ENCODE data around the gene OMA1.
A peak's percentile ranks its signal among the peaks of the same experiment; 100 is the strongest.
"Not testable (repeated sequence)": the region's sequence is repeated elsewhere in the genome, so short reads cannot be mapped to it uniquely, and the experiment has no call there.

Gene OMA1

DNA sequence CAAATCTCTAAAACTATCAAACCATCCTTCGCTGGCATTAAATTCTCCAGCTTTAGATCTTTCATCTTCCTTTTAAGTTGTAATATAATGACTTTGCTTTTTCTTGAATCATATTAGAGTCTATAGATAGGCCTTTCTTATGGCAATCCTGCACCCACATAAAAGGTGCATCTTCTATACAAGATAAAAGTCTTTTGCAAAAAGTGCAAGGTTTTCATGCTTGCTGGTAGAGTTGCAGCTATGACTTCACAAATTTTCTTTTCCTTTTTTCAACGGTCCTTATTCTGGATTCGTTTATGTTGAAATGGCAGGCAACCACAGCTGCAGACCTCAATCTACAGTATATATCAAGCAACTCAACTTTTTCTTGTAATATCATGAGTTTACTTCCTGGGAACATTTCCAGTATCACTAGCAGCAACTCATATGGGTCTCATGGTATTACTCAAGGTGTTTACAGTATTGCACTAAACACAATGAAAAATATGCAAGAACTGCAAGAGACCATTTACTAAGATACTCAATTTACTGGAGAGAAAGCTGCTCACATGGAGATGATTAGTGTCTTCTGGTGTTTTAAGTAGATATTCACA lies 22.1 kb downstream of the OMA1 start:
- no peak for DNase-seq

DNA sequence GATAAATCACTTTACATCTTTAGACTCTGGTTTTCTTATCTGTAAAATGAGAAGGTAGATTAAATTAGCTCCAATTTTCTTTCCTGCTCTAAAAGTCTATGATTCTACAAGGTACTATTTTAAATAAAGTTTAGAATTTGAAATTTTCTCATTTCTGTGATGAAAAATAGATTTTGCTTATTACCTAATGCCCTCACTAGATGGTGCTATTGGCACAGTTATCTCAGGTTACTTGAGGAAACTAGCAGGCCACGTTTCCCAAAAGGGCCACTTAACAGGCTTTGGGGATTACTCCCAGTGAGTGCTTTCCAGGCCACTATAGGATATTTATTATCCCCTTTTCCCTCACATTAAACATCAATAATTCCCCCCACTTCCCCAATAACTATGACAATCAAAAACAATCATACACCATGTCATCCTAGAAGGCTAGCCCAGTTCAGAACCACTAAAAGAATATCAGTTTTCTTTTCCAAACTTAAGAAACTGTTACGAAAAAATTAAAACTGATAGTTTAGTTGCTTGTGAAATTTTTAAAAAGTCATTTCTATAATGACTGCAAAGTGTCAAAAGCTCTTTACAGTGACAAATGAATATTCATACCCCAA lies 30.6 kb downstream of the OMA1 start:
- DNase-seq = peak; percentile 83

DNA sequence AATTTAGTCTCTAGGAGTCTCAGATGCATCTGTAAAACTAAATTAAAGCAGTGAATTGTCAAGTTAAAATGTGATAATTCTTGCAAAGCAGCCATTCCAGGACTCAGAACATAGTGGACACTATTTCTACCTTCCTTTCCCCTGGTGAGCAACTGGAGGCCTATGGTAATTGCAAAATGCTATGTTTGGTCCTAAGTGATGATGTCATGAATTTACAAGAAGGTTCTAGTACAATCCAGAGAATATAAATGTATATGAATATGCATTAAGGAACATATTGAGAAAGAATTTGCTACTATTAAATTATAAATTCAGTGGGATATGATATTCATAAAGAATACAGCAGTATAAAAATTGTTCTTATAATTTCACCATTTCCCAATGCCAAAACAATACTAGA lies 32.6 kb downstream of the OMA1 start:
- DNase-seq = no peak

DNA sequence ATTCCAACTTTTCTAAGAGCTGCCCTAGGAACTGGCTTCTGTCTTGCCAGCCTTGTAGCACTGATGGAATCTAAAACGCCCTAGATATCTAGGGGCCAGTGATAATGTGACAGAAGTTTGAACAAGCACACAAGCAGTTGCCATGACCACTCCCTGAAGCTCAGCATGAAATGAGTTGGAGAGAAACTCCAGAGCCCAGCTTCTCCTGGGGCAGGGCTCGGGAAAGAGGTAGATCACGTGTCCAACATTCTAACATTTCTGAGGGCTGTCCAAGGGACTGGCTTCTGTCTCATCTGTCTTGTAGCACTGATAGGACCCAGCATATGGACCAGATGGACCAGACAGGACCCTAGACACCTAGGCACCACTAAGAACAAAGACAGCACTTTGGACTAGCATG lies 37.9 kb downstream of the OMA1 start:
- no peak for DNase-seq

DNA sequence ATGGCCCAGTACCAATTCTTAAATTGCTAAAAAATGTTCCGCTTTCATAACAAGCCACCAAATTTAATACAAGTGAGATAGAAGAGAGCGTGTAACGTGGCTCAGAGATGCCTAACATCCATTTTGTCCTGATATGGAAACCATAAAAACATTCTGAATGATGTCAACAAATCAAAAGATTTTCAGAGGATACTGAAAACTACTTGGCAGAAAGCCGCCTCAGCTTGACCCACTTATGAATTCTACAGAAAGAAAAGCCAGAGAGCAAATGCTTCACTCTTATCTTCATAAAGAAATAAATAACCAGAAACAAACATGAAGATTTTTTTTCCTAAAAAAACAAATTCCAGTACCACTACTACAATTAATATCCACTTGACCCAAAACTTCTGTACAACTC lies 41.2 kb downstream of the OMA1 start:
- no peak for DNase-seq

DNA sequence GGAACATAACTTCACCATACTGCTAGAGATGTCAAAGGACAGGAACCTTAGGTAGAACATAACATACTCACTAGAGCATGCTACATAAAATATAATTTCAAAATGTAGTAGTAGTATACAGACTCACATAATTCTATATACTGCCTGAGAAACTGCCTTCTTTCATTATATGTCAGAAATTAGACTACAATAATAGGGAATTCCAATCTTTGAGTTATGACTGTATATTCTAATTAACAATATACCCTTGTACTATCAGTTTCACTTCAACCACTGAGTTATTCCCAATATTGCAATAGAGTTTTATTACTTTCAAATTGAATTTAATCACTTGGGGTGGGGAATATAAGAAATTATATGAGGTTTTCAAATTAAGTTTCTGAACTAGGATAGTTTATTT lies 44.0 kb downstream of the OMA1 start:
- no peak for DNase-seq

DNA sequence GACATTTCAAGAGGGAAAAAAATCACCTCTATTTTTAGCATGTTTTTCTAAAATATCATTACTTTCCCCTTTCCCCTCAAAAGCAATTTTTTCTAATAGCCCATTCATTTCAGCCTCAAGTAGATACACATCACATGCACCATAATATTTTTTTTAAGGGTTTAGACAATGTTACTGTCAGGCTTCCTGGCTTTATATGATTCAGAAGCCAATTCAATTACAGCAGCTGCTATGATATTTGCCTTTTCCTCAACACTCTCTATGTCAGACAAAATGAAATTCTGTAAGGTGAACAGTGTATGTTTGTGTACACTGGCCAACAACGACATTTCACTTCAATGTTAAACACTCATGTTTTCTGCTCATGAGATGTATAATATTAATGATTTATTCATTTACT lies 46.5 kb downstream of the OMA1 start:
- DNase-seq = no peak

DNA sequence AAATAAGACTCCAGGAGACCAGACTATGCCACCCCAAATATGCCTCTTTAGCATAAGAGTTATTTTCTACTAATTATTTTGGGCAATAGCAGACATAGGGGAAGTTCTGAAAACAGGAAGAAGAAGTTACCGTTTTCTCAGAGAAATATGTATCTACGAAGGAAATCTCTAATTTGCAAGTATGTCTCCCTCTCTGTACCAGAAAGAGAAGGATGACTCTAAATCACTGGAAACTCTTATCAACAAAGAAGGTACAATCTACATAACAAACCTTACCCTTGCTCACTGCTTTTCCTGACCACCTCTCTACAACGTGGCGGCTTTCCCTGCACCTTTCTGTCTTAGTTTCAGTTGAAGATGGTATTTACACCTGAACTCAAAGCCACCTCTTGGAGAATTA lies 49.0 kb downstream of the OMA1 start:
- no peak for DNase-seq

DNA sequence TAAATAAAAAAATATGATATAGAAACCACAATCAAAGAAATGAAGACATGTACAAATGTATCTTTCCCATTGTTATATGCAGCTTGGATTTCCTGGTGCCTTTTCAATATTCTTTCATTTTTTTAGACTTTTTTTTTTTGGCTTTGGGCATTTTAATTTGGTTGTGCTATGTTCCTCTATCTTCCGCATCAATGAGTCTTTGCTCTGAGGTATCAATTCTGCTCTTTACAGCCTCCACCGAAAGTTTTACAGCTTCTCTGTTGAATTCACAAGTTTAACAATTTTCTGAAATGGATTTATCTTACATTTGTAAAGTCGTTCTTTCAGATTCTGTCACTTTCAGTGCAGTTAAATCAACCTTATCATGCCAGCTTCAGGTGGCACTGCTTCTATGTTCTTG lies 50.5 kb downstream of the OMA1 start:
- DNase-seq = no peak

DNA sequence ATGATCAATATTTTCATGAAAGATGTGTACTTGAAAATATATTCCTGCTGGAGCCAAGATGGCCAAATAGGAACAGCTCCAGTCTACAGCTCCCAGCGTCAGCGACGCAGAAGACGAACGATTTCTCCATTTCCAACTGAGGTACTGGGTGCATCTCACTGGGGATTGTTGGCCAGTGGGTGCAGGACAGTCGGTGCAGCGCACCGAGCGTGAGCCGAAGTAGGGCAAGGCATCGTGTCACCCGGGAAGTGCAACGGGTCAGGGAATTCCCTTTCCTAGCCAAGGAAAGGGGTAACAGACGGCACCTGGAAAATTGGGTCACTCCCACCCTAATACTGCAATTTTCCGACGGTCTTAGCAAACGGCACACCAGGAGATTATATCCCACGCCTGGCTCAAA lies 57.6 kb downstream of the OMA1 start:
- not testable (repeated sequence) for DNase-seq

DNA sequence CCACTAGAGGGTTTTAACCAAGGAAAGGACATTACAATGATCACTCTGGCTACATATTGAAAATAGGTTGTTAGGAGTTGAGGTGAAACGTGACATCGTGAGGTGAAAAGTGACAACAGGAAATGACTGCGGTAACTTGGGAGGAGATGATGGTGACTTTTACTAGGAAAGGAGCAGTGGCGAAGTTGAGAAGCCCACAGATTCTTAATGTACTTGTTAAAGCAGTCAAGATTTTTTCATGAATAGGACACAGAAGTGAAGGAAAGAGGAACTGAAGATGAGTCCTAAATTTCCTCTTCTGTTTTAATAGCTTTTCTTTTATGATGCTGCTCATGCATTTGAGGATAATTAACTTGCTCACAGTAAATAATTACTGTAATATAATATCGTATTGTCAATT lies 59.5 kb downstream of the OMA1 start:
- DNase-seq = no peak

DNA sequence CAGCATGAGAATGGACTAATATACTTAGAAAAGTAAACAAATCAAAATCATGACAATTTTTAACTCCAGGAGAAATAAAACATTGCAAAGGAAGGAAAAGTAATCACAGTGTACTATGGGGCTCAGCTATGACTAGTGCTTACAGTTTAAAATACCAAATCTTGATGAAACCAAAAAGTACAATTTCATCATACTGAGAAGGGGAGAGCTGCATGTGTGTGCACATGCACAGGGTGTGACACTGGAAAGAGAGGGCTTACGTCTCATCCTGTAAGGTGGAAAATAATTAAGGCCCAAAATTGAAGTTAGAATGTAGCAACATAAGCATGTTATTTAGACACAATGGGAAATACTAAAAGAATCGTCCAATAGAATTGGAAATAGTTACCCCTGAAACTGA lies 64.6 kb downstream of the OMA1 start:
- no peak for DNase-seq

DNA sequence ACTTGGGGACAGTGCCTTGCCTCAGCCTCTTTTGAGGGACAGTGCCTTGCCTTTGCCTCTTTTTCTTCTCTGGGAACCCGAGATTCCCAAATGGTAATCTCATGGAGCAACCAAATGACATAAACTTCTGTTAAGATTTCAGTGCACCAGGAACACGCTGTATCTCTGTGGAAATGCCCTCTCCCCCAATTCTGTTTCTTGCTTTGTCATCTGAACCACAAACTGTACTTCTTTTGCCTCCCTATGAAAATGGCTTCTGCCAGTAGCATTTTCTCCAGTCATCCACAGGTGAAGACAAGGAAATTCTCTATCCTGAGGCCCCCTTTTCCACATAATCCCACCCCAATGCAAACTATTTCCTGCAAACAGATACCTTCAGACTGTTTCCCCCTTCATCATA lies 66.3 kb downstream of the OMA1 start:
- no peak for DNase-seq

DNA sequence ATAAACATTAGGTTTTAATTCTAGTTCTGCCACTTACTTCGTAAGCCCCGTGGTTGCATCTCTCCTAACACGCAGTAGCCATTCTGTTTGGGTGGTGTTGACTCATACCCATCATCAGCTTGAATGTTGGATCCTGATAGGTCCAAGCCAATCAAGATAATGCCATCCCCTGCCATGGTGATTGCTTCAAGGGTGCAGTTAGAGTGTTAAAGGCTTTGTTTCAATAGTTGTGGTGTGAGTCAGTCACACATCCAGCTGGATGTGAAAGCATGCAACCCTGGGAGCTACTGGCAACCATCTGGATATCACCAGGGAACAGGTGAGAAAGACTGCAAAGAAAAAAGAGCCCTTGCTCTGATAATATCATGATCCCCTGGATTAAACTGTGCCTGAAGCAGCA lies 69.1 kb downstream of the OMA1 start:
- no peak for DNase-seq

DNA sequence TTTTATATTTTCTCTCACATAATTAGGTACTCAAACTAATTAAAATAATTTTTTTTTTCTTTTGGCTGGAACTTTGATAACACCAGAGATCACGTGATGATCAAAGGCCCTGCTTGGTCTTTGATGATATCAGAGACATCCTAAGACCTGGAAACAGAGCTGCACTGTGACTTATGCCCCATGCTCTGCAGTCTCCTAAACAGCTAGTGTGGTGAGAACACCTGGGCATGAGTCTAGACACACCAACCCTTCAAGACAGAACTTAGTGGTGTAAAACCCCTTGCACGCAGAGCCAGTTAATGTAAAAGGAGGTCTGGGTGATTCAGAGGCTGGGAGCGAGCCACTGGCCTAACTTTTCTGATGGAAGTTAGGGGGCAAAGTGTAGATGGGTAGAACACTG lies 70.3 kb downstream of the OMA1 start:
- no peak for DNase-seq

DNA sequence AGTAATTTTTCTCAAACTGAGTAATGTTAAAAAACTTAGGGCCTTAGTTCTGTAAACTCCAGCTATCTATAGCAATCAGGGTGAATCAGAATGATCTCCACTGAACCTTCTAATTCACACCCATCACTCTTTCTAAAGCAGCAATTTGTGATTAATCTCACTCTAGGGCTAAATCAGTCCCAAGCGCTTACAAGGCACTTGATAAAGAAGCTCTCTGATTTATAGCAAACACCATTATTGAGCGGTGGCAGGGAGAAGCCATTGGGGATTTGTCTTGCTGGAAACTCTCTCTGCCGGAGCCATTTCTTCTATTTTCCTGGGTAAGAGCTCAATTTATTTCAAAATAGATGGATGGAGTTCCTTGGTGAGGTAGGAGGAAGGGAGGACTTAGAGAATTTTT lies 77.0 kb downstream of the OMA1 start:
- no peak for DNase-seq

DNA sequence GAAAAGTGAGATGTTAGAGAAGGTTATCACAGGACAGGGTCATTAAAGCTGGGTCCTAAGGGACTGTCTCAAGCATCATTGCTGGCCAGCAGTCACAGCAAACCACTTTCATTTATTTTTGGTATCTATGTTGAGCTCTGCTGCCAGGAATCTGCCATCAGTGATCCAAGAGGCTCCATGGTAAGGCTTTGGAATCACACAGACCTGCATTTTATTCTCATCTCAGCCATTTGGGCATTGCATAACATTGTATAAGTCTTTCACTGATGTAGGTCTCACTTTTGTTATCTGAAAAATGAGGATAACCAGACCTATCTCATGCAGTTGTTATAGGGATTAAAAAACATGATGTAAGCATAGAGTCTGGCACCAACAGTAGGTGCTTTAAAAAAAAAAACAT lies 77.5 kb downstream of the OMA1 start:
- no peak for DNase-seq

DNA sequence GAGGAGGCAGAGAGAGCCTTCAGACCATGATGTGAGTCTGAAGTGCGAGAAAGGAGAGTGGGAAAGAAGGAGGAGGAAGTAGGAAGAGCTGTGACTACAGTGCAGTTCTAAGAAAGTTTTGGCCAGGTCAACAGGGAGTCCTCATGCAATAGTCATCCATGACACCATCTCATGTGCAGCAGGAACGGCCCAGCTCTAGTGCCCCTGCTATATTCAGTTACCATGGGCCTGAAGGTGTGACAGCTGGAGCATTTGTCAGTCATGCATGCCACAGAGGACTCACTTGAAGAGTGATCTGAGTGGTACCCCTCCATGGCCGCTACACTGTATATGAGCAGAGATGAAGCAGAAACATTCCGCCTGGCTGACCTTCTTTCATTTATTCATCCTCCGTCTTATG lies 77.9 kb downstream of the OMA1 start:
- no peak for DNase-seq

DNA sequence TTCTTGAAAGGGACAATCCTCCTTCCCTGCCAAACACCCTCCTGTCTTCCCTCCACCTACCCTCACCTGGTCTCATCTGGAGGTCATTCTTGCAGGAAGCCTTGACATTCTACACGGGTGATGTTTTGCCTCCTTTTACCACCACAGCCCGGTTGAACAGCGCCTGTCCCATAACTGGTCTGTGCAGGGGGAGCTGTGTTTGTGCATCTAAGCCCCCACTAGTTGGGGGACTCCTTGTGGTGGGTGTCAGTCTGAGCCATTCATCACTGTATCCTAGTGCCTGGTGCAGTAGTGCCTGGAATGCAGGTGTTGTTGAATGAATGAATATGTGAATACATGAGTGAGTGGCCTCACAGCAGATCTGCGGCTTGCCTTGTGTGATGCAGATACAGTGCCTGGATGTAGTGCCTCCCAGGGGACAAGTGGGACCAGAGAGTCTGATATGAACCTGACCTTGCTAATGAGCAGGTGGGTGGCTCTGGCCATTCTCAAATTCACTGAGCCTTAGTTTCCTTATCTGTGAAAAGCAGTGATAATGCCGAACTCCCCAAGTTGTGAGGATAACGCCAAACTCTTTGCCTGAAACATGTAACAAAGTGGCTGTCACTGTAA lies 79.8 kb downstream of the OMA1 start:
- no peak for DNase-seq

DNA sequence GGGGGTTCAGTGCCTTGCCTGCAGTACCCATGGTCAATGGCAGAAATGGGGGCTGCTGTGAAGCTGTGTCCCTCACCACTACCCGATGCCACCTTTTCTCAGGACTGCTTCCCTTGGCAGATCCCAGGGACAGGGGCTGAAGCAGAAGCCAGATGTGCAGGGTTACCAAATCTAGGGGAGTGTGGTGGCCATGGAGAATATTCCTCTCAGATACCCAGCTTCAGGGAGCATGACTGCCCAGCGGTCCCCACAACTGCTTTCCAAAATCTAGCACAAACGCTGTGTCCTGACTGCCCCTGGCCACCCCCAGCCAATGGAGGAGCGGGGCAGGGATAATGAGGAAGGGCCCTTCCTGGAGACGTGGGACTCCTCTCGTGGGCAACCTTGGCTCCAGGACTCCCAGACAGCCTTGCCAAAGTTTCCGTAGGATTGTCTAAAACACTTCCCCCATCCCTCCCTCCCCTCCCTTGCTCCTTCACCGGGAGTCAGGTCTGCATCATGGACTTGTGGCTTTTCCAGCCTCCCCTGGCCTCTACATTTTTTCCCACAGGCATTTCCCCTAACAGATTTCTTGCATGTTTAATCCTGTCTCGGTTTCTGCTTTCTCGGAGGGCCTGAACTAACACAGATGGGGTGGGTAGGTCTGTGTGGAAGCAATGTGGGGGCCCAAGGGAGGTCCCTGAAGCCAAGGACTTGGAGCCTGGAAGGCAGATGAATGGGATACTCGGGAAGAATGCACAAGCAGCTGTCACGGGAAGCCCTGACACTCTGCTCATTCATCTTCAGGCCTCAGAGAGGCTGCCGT lies 80.5 kb downstream of the OMA1 start:
- peak; percentile 87 for DNase-seq

DNA sequence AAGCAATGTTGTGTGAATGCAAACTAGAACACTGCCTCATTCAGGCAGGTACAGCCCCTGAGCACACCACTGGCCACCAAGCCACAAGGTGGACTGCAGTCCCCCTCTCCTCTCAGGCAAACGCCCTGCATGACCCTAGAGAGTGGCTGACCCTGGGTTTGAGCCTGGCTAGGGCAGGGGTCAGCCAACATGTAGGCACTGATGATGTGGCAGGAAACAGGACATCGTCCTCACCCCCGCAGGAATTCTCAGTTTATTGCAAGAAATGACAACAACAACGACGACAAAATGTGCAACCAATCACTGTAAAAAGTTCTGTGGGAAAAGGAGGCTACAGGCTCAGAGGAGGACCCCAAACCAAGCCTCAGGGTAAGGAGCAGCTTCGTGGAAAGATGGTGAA lies 81.3 kb downstream of the OMA1 start:
- DNase-seq = no peak

DNA sequence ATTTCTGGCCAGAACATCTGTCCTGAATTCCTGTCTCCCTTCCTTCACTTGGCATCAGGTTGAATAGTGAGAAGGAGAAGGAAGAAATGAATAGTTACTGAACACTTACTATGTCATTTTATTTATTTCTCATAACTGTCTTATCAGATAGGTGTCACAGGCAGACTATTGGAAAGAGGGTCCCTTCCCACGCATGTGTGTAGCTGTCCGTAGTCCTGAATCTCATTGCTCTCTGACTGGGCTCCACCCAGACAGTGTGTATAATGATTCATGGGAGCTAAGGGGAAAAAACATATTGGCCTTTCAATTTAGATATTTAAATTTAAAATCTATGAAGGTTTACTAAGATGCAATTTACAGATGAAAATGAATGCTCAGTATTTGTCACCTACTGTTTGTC lies 86.1 kb downstream of the OMA1 start:
- DNase-seq = peak; percentile 39

DNA sequence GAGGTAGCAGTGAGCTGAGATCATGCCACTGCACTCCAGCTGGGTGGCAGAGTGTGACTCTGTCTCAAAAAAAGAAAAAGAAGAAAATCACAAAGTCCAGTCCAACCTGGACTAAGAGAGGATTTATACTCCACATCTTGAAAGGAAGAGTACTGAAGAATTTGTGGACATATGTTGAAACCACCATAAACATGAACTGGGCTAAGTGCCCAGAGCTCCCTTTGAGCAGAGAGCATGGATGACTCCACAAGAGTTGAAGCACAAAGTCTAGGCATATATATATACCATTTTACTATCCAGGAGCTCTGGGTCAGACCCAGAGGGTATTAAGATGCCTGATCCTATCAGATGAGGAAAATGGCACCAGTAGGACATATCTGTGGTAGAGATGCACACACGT lies 86.6 kb downstream of the OMA1 start:
- DNase-seq = no peak
